Panc1 (cell line): ENCODE data around the gene ATP2B2.

Source experiments
- CTCF ChIP-seq: fragments of 450-650 bp; IDR thresholded peaks from 2 replicates; pipeline ENCODE4 v1.5.1; 2017; ENCODE audit warnings: mild to moderate bottlenecking
- POLR2AphosphoS5 ChIP-seq: IDR thresholded peaks from 2 replicates; pipeline ENCODE4 v1.6.1; 2012; ENCODE audit warnings: mild to moderate bottlenecking, low read depth, low read length, moderate library complexity

DNA sequence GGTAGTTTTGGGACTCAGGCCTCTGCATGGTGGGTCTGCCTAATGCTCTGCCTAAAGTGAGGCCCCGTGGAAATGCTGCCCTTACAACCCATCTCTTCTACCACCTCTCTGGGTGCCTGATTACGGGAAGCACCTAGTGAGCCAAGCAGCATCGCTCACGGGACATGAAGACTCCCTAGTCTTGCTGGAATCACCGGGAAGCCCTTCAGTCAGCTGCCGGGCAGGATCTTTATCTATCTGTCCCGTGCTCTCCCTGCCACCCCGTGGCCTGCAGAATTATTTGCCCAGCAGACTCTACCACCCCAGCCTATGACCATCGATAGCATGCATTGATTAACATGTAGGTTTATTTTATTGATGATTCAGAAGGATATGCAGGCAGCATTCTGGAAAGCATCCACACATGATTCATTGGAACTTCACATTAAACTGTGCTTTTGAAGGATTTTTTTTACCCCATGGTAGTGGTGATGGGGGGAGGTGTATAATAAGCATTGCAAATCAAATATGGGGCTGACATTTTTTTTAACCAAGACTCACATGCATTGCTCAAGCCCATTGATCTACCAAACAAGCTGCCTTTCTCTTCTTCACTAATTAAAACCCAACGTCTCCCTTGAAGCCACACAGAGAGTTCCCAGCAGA is 63.1 kb downstream of the ATP2B2 start:
- no peak for TF ChIP-seq CTCF
- no peak for TF ChIP-seq POLR2AphosphoS5
